GOT3 (cell line): ENCODE data around the gene ADGRL3.

Experiments used
- DNase-seq: peaks from one replicate; lab custom pipeline; 2025; ENCODE audit warnings: mixed read lengths; lab: John Stamatoyannopoulos, UW

Gene ADGRL3

GRCh38 chr4:61277785-61278760 lies 77.9 kb downstream of the ADGRL3 start:
- DNase-seq = no peak

- DNase-seq = no peak
Observed at GRCh38 chr4:61292322-61292721, 92.2 kb downstream of the ADGRL3 start.

- no peak for DNase-seq
Observed at GRCh38 chr4:61293707-61294400, 93.7 kb downstream of the ADGRL3 start.

GRCh38 chr4:61294936-61295335 lies 94.8 kb downstream of the ADGRL3 start:
- DNase-seq = no peak

- DNase-seq = no peak
Observed at GRCh38 chr4:61296144-61296543, 96.0 kb downstream of the ADGRL3 start.

- no peak for DNase-seq
Observed at GRCh38 chr4:61298178-61298740, 98.1 kb downstream of the ADGRL3 start.

GRCh38 chr4:61299316-61299715 lies 99.2 kb downstream of the ADGRL3 start:
- no peak for DNase-seq

- DNase-seq = no peak
Observed at GRCh38 chr4:61300266-61300844, 100.2 kb downstream of the ADGRL3 start.

- no peak for DNase-seq
Observed at GRCh38 chr4:61301271-61301670, 101.1 kb downstream of the ADGRL3 start.

- no peak for DNase-seq
Observed at GRCh38 chr4:61308033-61308432, 107.9 kb downstream of the ADGRL3 start.

- DNase-seq = no peak
Observed at GRCh38 chr4:61309616-61310015, 109.5 kb downstream of the ADGRL3 start.

- DNase-seq = no peak
Observed at GRCh38 chr4:61312526-61312925, 112.4 kb downstream of the ADGRL3 start.

- no peak for DNase-seq
Observed at GRCh38 chr4:61318431-61318830, 118.3 kb downstream of the ADGRL3 start.

- no peak for DNase-seq
Observed at GRCh38 chr4:61319156-61319555, 119.0 kb downstream of the ADGRL3 start.

- DNase-seq = no peak
Observed at GRCh38 chr4:61320154-61320553, 120.0 kb downstream of the ADGRL3 start.

GRCh38 chr4:61320631-61321030 lies 120.5 kb downstream of the ADGRL3 start:
- DNase-seq = no peak

- no peak for DNase-seq
Observed at GRCh38 chr4:61332693-61333092, 132.6 kb downstream of the ADGRL3 start.

- no peak for DNase-seq
Observed at GRCh38 chr4:61333490-61333889, 133.4 kb downstream of the ADGRL3 start.

GRCh38 chr4:61335241-61335763 lies 135.2 kb downstream of the ADGRL3 start:
- DNase-seq = no peak

GRCh38 chr4:61336488-61336887 lies 136.4 kb downstream of the ADGRL3 start:
- no peak for DNase-seq

GRCh38 chr4:61336916-61337315 lies 136.8 kb downstream of the ADGRL3 start:
- no peak for DNase-seq

- no peak for DNase-seq
Observed at GRCh38 chr4:61342061-61342460, 141.9 kb downstream of the ADGRL3 start.
